SW480 (cell line): Measurements from ENCODE around the gene PGAM4.
"Not testable (repeated sequence)": the region's sequence is repeated elsewhere in the genome, so short reads cannot be mapped to it uniquely, and the experiment has no call there.

ENCODE experiments used
- DNase-seq: peaks from one replicate; pipeline ENCODE4 v3.0.0-alpha.2; 2016; ENCODE audit warnings: low spot score

Gene PGAM4

DNA sequence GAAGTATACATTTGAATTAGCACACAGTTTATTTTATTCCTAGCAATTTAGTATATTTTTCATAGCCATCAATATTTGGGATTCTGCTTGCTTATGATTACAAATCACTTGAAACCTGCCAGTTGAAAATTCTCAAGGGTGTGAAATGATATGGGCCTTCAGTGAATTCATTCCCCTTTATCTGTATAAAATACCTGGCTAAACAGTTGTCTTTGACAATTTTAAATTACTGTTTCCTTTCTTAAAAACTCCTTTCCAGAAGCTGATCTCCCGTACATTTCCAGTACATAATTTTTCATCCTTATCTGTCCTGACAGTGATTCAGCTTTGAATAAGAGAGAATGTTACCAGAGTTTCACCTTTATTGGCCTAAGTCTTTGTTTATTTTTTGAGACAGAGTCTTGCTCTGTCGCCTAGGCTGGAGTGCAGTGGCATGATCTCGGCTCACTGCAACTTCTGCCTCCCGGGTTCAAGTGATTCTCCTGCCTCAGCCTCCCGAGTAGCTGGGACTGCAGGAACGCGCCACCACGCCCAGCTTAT, 45.0 kb downstream of the PGAM4 start:
- no peak for DNase-seq

GRCh38 chrX:77922787-77923186, 46.7 kb downstream of the PGAM4 start:
- no peak for DNase-seq

GRCh38 chrX:77919370-77919769, 50.1 kb downstream of the PGAM4 start:
- not testable (repeated sequence) for DNase-seq

- no peak for DNase-seq
Measured at GRCh38 chrX:77918568-77918967, 50.9 kb downstream of the PGAM4 start.
